IPS DF 4.7 (cell line): ENCODE results near the gene GTSF1L.

Source experiments
- DNase-seq: peaks from one replicate; pipeline ENCODE4 v3.0.0-alpha.2; 2013; ENCODE audit warnings: low spot score; ENCODE audit errors: extremely low read depth

GTSF1L gene

GRCh38 chr20:43716757-43717615, 9.8 kb downstream of the GTSF1L start:
- DNase-seq: no peak

GRCh38 chr20:43716123-43716522, 10.7 kb downstream of the GTSF1L start:
- DNase-seq: no peak

- no peak for DNase-seq
Measured at GRCh38 chr20:43715511-43715910, 11.3 kb downstream of the GTSF1L start.

GRCh38 chr20:43715044-43715443, 11.8 kb downstream of the GTSF1L start:
- no peak for DNase-seq

- no peak for DNase-seq
Measured at GRCh38 chr20:43711098-43711654, 15.6 kb downstream of the GTSF1L start.

GRCh38 chr20:43710370-43711044, 16.3 kb downstream of the GTSF1L start:
- no peak for DNase-seq

GRCh38 chr20:43702502-43702901, 24.3 kb downstream of the GTSF1L start:
- no peak for DNase-seq

- no peak for DNase-seq
Measured at GRCh38 chr20:43700627-43701026, 26.2 kb downstream of the GTSF1L start.

GRCh38 chr20:43699941-43700565, 26.7 kb downstream of the GTSF1L start:
- DNase-seq: no peak

- DNase-seq: no peak
Measured at GRCh38 chr20:43695571-43695970, 31.2 kb downstream of the GTSF1L start.

- DNase-seq: no peak
Measured at GRCh38 chr20:43694763-43695162, 32.0 kb downstream of the GTSF1L start.

GRCh38 chr20:43691928-43692524, 34.8 kb downstream of the GTSF1L start:
- no peak for DNase-seq

- DNase-seq: no peak
Measured at GRCh38 chr20:43690943-43691598, 35.7 kb downstream of the GTSF1L start.

GRCh38 chr20:43689165-43689564, 37.6 kb downstream of the GTSF1L start:
- no peak for DNase-seq

- no peak for DNase-seq
Measured at GRCh38 chr20:43686820-43687219, 40.0 kb downstream of the GTSF1L start.

- no peak for DNase-seq
Measured at GRCh38 chr20:43682446-43682845, 44.4 kb downstream of the GTSF1L start.

GRCh38 chr20:43681991-43682410, 44.8 kb downstream of the GTSF1L start:
- no peak for DNase-seq

GRCh38 chr20:43681468-43681942, 45.3 kb downstream of the GTSF1L start:
- DNase-seq: no peak

GRCh38 chr20:43680981-43681380, 45.8 kb downstream of the GTSF1L start:
- DNase-seq: no peak

GRCh38 chr20:43676368-43676767, 50.4 kb downstream of the GTSF1L start:
- no peak for DNase-seq
